DMS153 treated with DMSO at 0.1 percent for 48 hours (cell line): Measurements from ENCODE around the gene PKD1L1.

ENCODE experiments used
- DNase-seq: peaks from one replicate; lab custom pipeline; 2025; ENCODE audit not compliant: unreplicated experiment; lab: John Stamatoyannopoulos, UW

The PKD1L1 gene

GRCh38 chr7:47743965-47744591 lies 204.2 kb downstream of the PKD1L1 start:
- DNase-seq = no peak

GRCh38 chr7:47741984-47742383 lies 206.3 kb downstream of the PKD1L1 start:
- no peak for DNase-seq

- no peak for DNase-seq
Observed at GRCh38 chr7:47739891-47740290, 208.4 kb downstream of the PKD1L1 start.

- DNase-seq = no peak
Observed at GRCh38 chr7:47739301-47739875, 208.9 kb downstream of the PKD1L1 start.

- DNase-seq = no peak
Observed at GRCh38 chr7:47738563-47739166, 209.6 kb downstream of the PKD1L1 start.

GRCh38 chr7:47737601-47738000 lies 210.7 kb downstream of the PKD1L1 start:
- DNase-seq = no peak

GRCh38 chr7:47735431-47736345 lies 212.6 kb downstream of the PKD1L1 start:
- no peak for DNase-seq

- no peak for DNase-seq
Observed at GRCh38 chr7:47734949-47735291, 213.3 kb downstream of the PKD1L1 start.

- DNase-seq = no peak
Observed at GRCh38 chr7:47734287-47734948, 213.8 kb downstream of the PKD1L1 start.

GRCh38 chr7:47730142-47730541 lies 218.1 kb downstream of the PKD1L1 start:
- no peak for DNase-seq

GRCh38 chr7:47726047-47726726 lies 222.1 kb downstream of the PKD1L1 start:
- no peak for DNase-seq

GRCh38 chr7:47725031-47725780 lies 223.1 kb downstream of the PKD1L1 start:
- no peak for DNase-seq
